Vagina (tissue), 2 donors: ENCODE measurements around the gene ENKUR.
"Not testable (repeated sequence)": the region's sequence is repeated elsewhere in the genome, so short reads cannot be mapped to it uniquely, and the experiment has no call there.

ENCODE experiments used
- POLR2A ChIP-seq, 2 donors: fragments of 450-650 bp; IDR thresholded peaks; one replicate each; pipeline ENCODE4 v1.6.1; 2017; ENCODE audit warnings: antibody characterized with exemption in 2 of 2, mild to moderate bottlenecking in 2 of 2, moderate library complexity in 2 of 2
- TF ChIP-seq, protein P1 (sequence below), 3 experiments: fragments of 450-650 bp in 2 of 3; fragments of 200-600 bp in 1 of 3; sonication (generic) in 1 of 3; IDR thresholded peaks; one replicate each; pipeline ENCODE4 v1.5.1; 2017 to 2019; ENCODE audit warnings: antibody characterized with exemption in 3 of 3, mild to moderate bottlenecking in 2 of 3, moderate library complexity in 2 of 3

DNA sequence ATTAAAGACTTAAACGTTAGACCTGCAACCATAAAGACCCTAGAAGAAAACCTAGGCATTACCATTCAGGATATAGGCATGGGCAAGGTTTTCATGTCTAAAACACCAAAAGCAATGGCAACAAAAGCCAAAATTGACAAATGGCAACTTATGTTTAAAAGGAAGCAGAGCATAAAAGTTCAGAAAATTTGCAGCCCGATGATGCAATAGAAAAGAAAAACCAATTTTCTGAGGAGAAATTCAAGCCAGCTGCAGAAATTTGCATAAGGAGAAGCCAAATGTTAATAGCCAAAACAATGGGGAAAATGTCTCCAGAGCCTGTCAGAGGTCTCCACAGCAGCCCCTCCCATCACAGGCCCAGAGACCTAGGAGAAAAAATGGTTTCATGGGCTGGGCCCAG, 4.4 kb downstream of the ENKUR start:
- TF ChIP-seq, protein P1, sequence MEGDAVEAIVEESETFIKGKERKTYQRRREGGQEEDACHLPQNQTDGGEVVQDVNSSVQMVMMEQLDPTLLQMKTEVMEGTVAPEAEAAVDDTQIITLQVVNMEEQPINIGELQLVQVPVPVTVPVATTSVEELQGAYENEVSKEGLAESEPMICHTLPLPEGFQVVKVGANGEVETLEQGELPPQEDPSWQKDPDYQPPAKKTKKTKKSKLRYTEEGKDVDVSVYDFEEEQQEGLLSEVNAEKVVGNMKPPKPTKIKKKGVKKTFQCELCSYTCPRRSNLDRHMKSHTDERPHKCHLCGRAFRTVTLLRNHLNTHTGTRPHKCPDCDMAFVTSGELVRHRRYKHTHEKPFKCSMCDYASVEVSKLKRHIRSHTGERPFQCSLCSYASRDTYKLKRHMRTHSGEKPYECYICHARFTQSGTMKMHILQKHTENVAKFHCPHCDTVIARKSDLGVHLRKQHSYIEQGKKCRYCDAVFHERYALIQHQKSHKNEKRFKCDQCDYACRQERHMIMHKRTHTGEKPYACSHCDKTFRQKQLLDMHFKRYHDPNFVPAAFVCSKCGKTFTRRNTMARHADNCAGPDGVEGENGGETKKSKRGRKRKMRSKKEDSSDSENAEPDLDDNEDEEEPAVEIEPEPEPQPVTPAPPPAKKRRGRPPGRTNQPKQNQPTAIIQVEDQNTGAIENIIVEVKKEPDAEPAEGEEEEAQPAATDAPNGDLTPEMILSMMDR (IDR thresholded peaks at IDR 0.05): not testable (repeated sequence)
- TF ChIP-seq POLR2A (IDR thresholded peaks at IDR 0.05): not testable (repeated sequence)
